ENCODE measurements around the gene LSM2.

- TF ChIP-seq POLR2AphosphoS5 (IDR thresholded peaks at IDR 0.05; ENCODE audit: control insufficient read depth, insufficient read depth, low read depth, low read length) = no peak
- no peak for TF ChIP-seq PREB (CRISPR knock-in tag; IDR thresholded peaks at IDR 0.05)
- TF ChIP-seq TFAP4 (CRISPR knock-in tag; IDR thresholded peaks at IDR 0.05; ENCODE audit: borderline replicate concordance) = no peak; the same call in 1 of the 2 replicates
- no peak for TF ChIP-seq TRIM24 (IDR thresholded peaks at IDR 0.05)
- TF ChIP-seq MECOM (CRISPR knock-in tag; IDR thresholded peaks at IDR 0.05) = no peak
- TF ChIP-seq CTCF (IDR thresholded peaks at IDR 0.05 in 2 of 3, conservative IDR thresholded peaks at IDR 0.05 in 1 of 3; ENCODE audit: insufficient read depth in 2 of 3, low read depth in 1 of 3, low read length in 3 of 3) = no peak
- no peak for TF ChIP-seq PHF8 (IDR thresholded peaks at IDR 0.05; ENCODE audit: borderline replicate concordance, low read length)
- no peak for TF ChIP-seq NFIC (IDR thresholded peaks at IDR 0.05)
- TF ChIP-seq CREB3 (tag; conservative IDR thresholded peaks at IDR 0.05; ENCODE audit: low read depth) = no peak
- no peak for TF ChIP-seq CEBPB (tag; IDR thresholded peaks at IDR 0.05)
- TF ChIP-seq ZNF324 (CRISPR knock-in tag; IDR thresholded peaks at IDR 0.05) = no peak
Observed at GRCh38 chr6:31778999-31779885, 27.5 kb downstream of the LSM2 start.
